Measurements from ENCODE around the gene TMEM150B. TPM values are rescaled to one million over a fixed set of nuclear protein-coding genes. Genes with fewer than 3 reads are reported as not detected.

Gene TMEM150B
- total and polyA plus RNA-seq, 12 donors, result 0.38 to 6.5 (median 0.61) TPM; not detected in 4

DNA sequence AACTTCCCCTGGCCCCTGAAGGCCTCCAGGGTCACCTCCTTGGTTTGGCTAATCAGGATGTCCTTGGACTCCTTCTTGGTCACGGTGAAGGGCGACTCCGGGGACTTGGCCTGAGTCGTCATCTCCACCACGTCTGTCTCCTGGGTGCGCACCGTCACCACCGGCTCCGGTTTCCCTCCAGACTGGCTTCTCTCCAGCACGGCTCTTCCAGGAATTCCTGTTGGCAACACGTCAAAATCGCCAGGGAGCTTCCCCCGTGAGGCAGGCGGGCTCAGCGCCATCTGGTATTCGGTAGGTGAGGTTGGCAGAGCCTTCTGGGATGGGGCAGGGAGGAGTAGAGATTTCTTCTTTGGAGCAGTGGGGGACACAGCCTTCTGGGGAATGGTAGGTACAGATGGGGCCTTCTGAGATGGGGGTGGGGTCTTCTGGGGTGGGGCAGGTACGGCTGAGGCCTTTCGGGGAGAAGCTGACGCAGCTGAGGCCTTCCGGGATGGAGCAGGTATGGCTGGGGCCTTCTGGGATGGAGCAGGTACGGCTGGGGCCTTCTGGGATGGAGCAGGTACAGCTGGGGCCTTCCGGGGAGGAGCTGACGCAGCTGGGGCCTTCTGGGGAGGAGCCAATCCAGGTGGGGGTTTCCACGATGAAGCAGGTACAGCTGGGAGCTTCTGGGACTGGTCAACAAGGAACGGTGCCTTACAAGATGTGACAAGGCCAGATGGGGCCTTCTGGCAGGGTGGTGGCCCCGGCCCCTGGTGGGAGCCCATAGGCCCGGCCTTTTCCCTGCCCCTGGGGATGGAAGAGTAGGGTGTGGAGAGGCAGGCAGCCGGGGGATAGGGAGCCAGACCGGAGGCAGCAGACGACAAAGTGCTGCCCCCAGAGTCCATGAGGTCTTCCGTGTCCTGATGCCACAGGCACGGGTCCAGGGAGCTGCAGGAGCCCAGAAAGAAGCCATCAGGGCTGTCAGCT, 34.1 kb upstream of the TMEM150B start:
- peaks cover 1 to 45% (median 33%) of the 10 kb centered on the region in 7 donors for H3K27me3 ChIP-seq
- no peaks in the 10 kb centered on the region for H3K36me3 ChIP-seq
- WGBS, 2 donors, result 61 to 62% methylated on average over 32 of the region's 32 CpGs
- DNase-seq, result no peak
- H3K4me3 ChIP-seq, result no peak overlapping the region
- H3K27ac ChIP-seq, result no peak overlapping the region
- H3K9me3 ChIP-seq, result no peaks in the 10 kb centered on the region
- H3K4me1 ChIP-seq, result peaks cover 0 to 7% (median 5%) of the 10 kb centered on the region in 9 donors
- TF ChIP-seq, protein P1, sequence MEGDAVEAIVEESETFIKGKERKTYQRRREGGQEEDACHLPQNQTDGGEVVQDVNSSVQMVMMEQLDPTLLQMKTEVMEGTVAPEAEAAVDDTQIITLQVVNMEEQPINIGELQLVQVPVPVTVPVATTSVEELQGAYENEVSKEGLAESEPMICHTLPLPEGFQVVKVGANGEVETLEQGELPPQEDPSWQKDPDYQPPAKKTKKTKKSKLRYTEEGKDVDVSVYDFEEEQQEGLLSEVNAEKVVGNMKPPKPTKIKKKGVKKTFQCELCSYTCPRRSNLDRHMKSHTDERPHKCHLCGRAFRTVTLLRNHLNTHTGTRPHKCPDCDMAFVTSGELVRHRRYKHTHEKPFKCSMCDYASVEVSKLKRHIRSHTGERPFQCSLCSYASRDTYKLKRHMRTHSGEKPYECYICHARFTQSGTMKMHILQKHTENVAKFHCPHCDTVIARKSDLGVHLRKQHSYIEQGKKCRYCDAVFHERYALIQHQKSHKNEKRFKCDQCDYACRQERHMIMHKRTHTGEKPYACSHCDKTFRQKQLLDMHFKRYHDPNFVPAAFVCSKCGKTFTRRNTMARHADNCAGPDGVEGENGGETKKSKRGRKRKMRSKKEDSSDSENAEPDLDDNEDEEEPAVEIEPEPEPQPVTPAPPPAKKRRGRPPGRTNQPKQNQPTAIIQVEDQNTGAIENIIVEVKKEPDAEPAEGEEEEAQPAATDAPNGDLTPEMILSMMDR (IDR thresholded peaks at IDR 0.05), result no peak
- ATAC-seq, result no peak
- intact Hi-C loops (cut with DNase I), result no loop called here

DNA sequence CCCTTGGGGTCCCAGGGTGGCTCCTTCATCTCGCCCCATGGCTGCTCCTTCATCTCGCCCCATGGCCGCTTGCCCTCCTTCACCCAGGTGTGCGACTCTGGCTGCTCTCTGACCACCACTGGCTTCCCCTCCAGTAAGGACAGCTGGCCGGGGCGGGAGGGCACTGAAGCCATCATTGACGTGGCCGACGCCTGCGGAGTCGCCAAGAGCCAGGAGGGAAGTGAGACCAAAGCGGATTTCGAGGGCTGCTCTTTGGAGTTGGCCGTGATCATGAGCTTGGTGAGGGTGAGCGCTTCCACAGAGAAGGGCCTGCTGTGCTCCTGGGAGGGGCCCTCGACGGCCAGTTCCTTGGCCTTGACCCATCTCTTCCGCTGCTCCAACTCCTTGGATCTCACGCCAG, 33.4 kb upstream of the TMEM150B start:
- DNase-seq (no peak), ATAC-seq (no peak)
- Histone ChIP-seq H3K4me1 (peaks cover 0 to 14% (median 12%) of the 10 kb centered on the region in 9 donors), H3K27ac (no peak overlapping the region), H3K9me3 (no peaks in the 10 kb centered on the region), H3K36me3 (no peaks in the 10 kb centered on the region), H3K27me3 (peaks cover 9 to 53% (median 39%) of the 10 kb centered on the region in 7 donors), H3K4me3 (no peak overlapping the region)
- TF ChIP-seq, protein P1 (IDR thresholded peaks at IDR 0.05), result no peak
- whole genome bisulfite sequencing, 2 donors, result 86 to 92% methylated on average over 18 to 19 of the region's 19 CpGs
- intact Hi-C loops (cut with DNase I), result no loop called here

DNA sequence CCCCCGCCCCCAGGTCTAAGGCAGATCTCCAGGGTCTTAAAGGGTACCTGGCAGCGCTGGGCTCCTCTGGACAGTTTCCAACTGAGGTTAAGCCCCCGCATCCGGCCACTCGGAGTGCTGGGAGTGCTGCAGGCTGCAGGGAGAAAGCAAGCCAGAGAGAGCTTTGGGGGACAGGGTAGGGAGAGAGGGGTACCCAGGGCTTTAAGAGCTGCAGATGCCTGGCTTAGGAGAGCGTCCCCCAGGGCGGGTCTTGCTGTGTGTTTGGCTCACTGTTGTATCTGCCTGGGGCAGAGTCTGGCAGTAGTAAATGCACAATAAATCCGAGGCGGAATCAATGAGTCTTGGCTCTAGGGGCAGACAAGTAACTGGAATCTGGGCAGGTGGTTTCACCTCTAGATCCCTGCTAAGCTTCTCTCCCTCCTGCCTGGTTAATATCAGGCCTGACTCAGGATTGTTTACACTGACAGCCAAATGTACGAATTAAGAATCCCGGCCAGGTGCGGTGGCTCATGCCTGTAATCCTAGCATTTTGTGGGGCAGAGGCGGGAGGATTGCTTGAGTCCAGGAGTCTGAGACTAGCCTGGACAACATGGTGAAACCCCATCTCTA, 30.2 kb upstream of the TMEM150B start:
- H3K36me3 ChIP-seq, result no peaks in the 10 kb centered on the region
- H3K9me3 ChIP-seq, result no peaks in the 10 kb centered on the region
- TF ChIP-seq, protein P1 (IDR thresholded peaks at IDR 0.05), result no peak
- peaks cover 18 to 71% (median 65%) of the 10 kb centered on the region in 7 donors for H3K27me3 ChIP-seq
- intact Hi-C loops (cut with DNase I), result no loop called here
- no peak overlapping the region for H3K27ac ChIP-seq
- 29 to 32% methylated on average over 12 to 13 of the region's 13 CpGs for WGBS, 2 donors
- DNase-seq (no peak), ATAC-seq (no peak)
- H3K4me1 ChIP-seq, result peaks cover 0 to 18% (median 15%) of the 10 kb centered on the region in 9 donors
- H3K4me3 ChIP-seq, result no peak overlapping the region

DNA sequence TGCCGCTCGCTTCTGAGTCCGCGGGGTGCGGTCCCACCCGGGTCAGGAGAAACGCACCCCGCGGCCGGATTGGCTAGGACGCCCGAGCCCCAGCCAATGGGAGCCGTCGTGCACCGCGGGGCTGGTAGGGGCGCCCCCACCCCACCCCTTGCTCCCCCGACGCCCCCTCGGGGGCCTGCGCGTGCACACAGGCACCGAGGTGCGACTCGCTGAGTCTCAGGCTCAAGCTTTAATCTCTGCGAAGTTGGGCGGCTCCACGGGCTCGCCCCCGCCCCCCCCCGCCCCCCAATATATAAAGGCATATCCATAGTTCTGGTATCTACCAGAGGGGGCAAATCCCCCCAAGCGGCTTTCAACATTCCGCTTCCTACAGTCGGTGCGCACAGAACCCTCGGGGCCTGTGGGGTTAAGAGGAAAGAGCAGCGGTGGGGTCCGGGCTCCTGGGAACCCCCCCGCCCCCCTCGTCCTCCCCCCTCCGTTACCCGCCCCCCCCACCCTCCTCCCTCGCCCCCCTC, 29.6 kb upstream of the TMEM150B start, which contains the start of gene COX6B2:
Gene COX6B2 (minus strand): TSS at position 22 of the 515 bp plus-strand sequence. CDS start 198 bp downstream, outside the sequence.
- ATAC-seq (no peak), DNase-seq (no peak)
- Histone ChIP-seq H3K9me3 (no peaks in the 10 kb centered on the region), H3K36me3 (no peaks in the 10 kb centered on the region), H3K27ac (no peak within 1 kb of the TSS), H3K4me3 (peak within 1 kb of the TSS in 8 of 10 donors; percentile 24 to 52 (median 42)), H3K4me1 (peaks cover 0 to 18% (median 15%) of the 10 kb centered on the region in 9 donors), H3K27me3 (peaks cover 18 to 74% (median 66%) of the 10 kb centered on the region in 7 donors)
- intact Hi-C loops (cut with DNase I), result no loop called here
- TF ChIP-seq, protein P1 (IDR thresholded peaks at IDR 0.05), result no peak
- 2% methylated on average over 41 to 42 of the region's 43 CpGs for WGBS, 2 donors

All from heart right ventricle (tissue), 16 donors.